NCI-H774 (cell line): ENCODE measurements around the gene DESI1.

Source experiments
- DNase-seq: peaks from one replicate; lab custom pipeline; 2025; lab: John Stamatoyannopoulos, UW

The DESI1 gene

DNA sequence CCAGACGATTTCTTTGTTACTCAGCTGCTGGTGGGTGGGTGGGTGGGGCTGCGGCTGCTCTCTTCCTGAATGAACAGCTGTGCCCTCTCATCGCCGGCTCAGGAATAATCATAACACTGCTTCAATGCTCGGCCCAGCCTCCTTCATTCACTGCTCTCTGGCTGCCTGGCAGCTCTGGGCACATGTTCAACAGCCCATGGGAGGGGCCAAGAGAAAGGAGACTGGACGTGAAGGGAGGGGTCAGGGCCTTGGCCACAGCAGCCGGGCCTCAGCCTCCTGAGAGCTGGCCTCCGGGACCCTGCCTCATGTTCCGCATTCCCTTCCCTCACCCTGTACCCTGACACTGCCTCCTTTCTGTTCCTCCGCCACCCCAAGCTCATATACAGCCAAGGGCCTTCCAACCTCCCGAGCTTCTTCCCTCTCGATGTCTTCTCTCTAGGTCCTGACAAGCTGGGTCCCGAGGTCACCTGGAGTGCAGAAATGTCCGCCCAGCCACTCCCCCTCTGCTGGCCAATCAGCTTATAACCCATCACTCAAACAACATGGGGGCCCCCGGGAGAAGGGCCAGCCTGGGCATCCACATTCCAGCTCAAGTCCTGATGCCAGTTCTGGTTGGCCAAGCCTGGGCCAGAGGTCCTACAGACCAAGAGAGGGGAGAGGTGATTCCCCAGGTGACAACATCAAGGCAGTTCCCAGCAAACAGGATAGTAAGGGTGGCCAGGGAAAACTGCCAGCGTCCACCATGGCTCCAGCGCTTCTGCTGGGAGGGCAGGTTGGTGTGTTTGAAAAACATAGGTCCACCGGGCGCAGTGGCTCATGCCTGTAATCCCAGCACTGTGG is 63.2 kb downstream of the DESI1 start:
- DNase-seq = no peak

DNA sequence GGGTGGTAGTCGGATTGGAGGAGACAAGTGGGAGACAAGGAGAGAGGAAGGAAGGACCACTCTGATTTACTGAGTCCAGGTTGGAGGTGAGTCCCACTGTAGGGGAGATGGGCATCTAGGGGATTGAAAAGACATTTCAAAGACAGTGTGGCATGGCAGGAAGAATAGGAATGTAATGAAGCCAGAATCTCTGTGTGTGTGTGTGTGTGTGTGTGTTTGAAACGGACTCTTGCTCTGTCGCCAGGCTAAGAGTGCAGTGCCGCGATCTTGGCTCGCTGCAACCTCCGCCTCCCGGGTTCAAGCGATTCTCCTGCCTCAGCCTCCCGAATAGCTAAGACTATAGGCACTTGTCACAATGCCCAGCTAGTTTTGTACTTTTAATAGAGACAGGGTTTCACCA is 64.3 kb downstream of the DESI1 start:
- no peak for DNase-seq

DNA sequence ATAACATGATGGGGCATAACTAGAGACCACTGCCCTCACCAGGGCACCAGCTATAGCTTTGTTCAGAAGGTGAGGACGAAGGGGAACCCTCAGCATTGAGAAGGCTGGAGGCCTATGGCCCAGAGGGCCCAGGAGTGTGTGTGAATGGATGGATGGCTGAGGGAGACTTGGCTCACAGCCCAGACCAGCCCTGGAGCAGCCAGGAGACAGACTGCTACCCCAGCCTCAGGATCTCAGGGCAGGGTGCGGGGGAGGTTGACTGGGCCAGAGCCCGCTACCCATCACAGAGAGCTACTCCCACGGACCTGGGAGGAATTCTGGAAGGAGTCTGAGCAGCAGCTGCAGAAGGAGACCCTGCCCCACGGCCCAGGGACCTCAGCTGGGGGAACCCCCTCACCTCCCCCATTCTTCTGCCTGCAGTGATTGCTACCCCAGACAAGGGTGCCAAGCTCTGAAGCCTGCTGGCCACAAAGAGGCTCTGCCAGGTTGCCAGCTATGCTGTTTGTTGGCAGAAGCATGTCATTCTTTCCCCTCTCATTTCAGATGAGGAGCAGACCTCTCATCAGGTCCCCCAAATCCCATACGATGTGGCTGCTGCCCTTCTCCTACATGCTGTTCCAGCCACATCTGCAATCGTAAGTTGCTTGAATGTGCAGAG is 65.4 kb downstream of the DESI1 start:
- no peak for DNase-seq

DNA sequence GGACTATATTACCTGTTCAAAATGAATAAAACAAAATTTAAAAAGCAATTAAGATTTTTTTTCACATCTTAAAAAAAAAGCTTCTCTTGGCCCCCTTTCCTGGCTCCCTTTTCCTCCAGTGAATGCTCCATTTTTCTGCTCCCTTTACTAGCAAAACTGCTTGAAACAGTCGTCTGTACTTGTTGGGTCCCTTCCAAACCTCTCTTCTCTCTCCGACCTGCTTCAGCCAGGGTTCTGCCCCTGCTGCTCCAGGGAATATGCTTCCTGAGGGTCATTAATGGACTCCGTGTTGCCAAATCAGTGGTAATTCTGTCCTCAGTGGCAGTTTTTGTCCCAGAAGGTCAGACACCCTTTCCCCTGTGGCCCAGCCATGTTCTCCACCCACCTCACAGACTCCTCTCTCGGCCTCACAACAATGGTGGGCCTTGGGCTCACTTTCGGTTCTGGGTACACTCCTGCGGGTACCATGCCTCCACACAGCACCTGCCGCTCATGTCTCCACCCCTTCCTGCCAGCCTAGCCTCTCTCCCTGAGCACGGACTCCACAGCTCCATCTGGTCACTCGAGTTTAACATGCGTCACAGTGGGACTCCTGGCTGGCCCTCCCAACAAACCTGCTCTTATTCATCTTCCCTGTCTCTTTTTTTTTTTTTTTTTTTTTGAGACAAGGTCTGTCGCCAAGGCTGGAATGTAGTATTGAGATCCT is 68.8 kb downstream of the DESI1 start:
- DNase-seq = no peak

DNA sequence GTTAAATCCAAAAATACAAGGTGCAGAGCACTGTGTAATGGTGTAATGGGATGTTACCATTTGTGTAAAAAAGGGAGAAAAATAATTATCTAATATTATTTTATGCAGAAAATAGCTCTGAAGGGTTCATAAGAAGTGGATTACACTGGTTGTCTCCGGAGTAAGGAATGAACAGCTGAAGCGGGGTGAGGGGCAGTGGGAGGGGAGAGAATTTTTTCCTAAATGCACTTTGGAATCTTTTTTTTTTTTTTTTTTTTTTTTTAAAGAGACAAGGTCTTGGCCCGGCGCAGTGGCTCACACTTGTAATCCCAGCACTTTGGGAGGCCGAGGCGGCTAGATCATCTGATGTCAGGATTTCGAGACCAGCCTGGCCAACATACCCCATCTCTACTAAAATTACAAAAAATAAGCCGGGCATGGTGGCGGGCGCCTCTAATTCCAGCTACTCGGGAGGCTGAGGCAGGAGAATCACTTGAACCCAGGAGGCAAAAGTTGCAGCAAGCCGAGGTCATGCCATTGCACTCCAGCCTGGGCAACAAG is 69.8 kb downstream of the DESI1 start:
- DNase-seq = no peak

DNA sequence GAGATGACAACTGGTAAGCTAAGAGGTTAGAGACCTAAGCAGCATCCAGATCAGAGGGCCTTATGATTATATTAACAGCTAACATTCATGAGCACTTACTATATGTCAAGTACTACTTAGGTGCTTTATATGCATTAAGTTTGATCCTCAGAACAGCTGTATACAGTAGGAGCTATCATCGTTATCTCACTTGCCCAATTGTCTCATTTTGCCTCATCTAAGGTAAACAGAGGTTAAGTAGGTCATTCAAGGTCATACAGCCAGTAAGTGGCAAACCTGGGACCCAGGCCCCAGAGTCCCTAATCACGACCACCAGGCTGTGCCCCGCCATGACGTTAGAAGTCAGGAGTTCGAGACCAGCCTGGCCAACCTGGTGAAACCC is 72.0 kb downstream of the DESI1 start:
- no peak for DNase-seq
